Suprapubic skin (tissue), 4 donors: Measurements from ENCODE around the gene SLC2A4. TPM values are rescaled to one million over a fixed set of nuclear protein-coding genes. Genes with fewer than 3 reads are reported as not detected.
A peak's percentile ranks its signal among the peaks of the same experiment; 100 is the strongest.

Experiments
- DNase-seq, 2 donors: peaks; one replicate each; pipeline ENCODE4 v3.0.0-alpha.2; 2019; ENCODE audit warnings: low spot score in 2 of 2
- H3K27ac ChIP-seq: fragments of 200-600 bp; sonication (generic); one replicate; pipeline ENCODE4 v1.5.1; 2019
- H3K27me3 ChIP-seq: fragments of 200-600 bp; sonication (generic); one replicate; pipeline ENCODE4 v1.5.1; 2019
- H3K36me3 ChIP-seq: fragments of 200-600 bp; sonication (generic); one replicate; pipeline ENCODE4 v1.5.1; 2019
- H3K4me1 ChIP-seq: fragments of 200-600 bp; sonication (generic); one replicate; pipeline ENCODE4 v1.5.1; 2019
- H3K4me3 ChIP-seq: fragments of 200-600 bp; sonication (generic); one replicate; pipeline ENCODE4 v1.5.1; 2019; ENCODE audit warnings: mild to moderate bottlenecking
- H3K9me3 ChIP-seq: fragments of 200-600 bp; sonication (generic); one replicate; pipeline ENCODE4 v1.5.1; 2019
- CTCF ChIP-seq, 2 donors: fragments of 200-600 bp in 1 of 2; fragments of 450-650 bp in 1 of 2; sonication (generic) in 1 of 2; IDR thresholded peaks; one replicate each; pipeline ENCODE4 v1.5.1; 2016 to 2019; ENCODE audit warnings: antibody characterized with exemption in 2 of 2, mild to moderate bottlenecking in 1 of 2, moderate library complexity in 1 of 2
- EP300 ChIP-seq: sonication (generic); formaldehyde crosslinking; IDR thresholded peaks from one replicate; pipeline ENCODE4 v1.6.1; 2017; ENCODE audit warnings: antibody characterized with exemption
- POLR2A ChIP-seq, 2 donors: fragments of 450-650 bp; IDR thresholded peaks; one replicate each; pipeline ENCODE4 v1.6.1; 2017; ENCODE audit warnings: antibody characterized with exemption in 2 of 2, mild to moderate bottlenecking in 2 of 2, moderate library complexity in 2 of 2
- POLR2AphosphoS5 ChIP-seq, 3 donors: sonication (generic); formaldehyde crosslinking; IDR thresholded peaks; one replicate each; pipeline ENCODE4 v1.6.1; 2017; ENCODE audit warnings: antibody characterized with exemption in 3 of 3
- WGBS: methylation state at CpG from one replicate; pipeline ENCODE4 v1.1.5; 2018; 5-methylcytosine and 5-hydroxymethylcytosine counted together
- total RNA-seq, 4 donors: library from RNA; depleted of rRNA; stranded (reverse); fragments of >200 nt; gene quantifications; one replicate each; pipeline ENCODE4 v1.1.0, GENCODE V29; 2016

SLC2A4 gene
- total RNA-seq, 4 donors from 2014 or later, result 2.4 to 19.4 (median 10.8) TPM

DNA sequence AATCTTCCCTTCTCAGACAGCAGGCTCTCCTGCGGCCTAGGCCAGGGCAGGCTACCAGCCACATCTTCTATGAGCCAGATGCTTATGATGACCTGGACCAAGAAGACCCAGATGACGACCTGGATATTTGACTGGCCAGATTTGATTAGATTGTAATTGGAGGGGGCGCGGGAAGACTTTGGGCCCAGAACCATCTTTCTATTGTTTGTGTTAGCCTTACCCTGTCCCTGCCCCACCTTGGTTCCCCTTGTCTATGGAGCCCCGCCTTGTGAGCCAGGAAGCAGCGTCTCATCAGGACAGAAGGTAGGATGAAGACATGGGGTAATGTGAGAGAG lies 22.0 kb upstream of the SLC2A4 start:
- WGBS, result 92% methylated on average over 6 of the region's 6 CpGs
- Histone ChIP-seq H3K27ac (no peak overlapping the region), H3K4me3 (no peak overlapping the region), H3K27me3 (peaks cover 35% of the 10 kb centered on the region), H3K9me3 (no peaks in the 10 kb centered on the region), H3K4me1 (peaks cover 47% of the 10 kb centered on the region), H3K36me3 (peaks cover 47% of the 10 kb centered on the region)
- DNase-seq, result no peak
- TF ChIP-seq CTCF (IDR thresholded peaks at IDR 0.05) (no peak), POLR2A (IDR thresholded peaks at IDR 0.05) (no peak), POLR2AphosphoS5 (IDR thresholded peaks at IDR 0.05) (no peak), EP300 (no peak)

DNA sequence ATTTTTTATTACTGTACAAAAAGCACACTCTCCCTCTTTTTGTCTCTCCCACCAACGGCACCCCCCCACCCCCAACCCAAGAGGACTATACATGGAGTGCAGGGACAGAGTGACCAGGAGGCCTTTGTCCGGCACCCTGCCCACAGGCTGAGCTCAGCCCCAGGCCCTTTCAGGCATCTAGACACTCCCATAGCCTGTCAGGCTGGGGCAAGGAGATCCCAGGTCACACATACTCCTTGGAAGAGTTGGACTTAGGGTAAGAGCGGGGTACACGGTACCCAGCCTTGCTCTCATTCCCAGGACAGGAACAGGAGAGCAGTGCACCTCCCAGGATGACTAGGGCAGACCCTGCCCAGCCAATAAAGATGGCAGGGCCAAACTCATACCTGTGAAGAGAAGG lies 21.4 kb upstream of the SLC2A4 start:
- peaks cover 41% of the 10 kb centered on the region for H3K36me3 ChIP-seq
- TF ChIP-seq POLR2A (IDR thresholded peaks at IDR 0.05) (no peak), POLR2AphosphoS5 (IDR thresholded peaks at IDR 0.05) (no peak), CTCF (IDR thresholded peaks at IDR 0.05) (no peak), EP300 (no peak)
- no peak for DNase-seq
- peaks cover 47% of the 10 kb centered on the region for H3K4me1 ChIP-seq
- H3K27ac ChIP-seq, result no peak overlapping the region
- peak overlapping the region; percentile 52 for H3K4me3 ChIP-seq
- 50% methylated on average over 1 of the region's 4 CpGs for WGBS
- no peaks in the 10 kb centered on the region for H3K9me3 ChIP-seq
- peaks cover 35% of the 10 kb centered on the region for H3K27me3 ChIP-seq

DNA sequence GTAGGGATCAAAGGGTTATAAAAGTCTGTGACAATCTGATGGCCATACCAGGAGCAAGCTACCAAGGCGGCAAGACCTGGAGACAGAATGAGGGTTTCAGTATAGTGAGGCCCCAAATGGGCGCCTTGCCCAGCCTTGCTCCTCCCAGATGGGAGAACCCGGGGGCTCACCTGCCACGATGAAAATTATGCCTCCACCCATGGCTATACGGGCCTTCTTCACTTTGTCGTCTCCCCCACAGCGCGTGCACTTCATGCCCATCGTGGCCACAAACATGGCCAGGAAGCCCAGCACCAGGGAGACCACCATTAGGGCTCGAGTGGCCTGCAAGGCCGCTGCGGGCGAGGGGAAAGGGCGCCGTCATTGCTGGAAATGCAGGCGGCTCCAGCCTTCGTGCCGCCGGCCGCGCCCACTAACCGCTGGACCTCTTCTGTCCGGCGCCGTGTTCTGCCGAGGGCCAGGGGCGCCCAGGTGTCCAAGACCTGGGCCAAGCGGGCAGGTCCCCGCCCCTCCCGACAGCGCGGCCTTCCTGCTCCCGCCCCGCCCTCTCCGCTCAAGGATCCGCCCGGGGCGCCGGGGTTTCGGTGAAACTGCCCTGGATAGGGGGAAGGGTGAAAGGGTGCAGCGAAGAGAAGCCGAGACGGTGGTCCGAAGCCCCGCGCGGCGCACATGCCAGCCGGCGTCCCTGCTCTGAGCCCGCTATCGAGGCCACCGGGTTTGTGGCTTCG lies 20.7 kb upstream of the SLC2A4 start:
- WGBS, result 9% methylated on average over 20 of the region's 54 CpGs
- peaks cover 35% of the 10 kb centered on the region for H3K27me3 ChIP-seq
- H3K27ac ChIP-seq, result peak overlapping the region; percentile 59
- H3K4me3 ChIP-seq, result peak overlapping the region; percentile 52
- DNase-seq, result no peak
- TF ChIP-seq CTCF (IDR thresholded peaks at IDR 0.05), result no peak
- TF ChIP-seq POLR2A (IDR thresholded peaks at IDR 0.05), result no peak
- no peak for TF ChIP-seq POLR2AphosphoS5 (IDR thresholded peaks at IDR 0.05)
- peaks cover 35% of the 10 kb centered on the region for H3K36me3 ChIP-seq
- H3K4me1 ChIP-seq, result peaks cover 47% of the 10 kb centered on the region
- H3K9me3 ChIP-seq, result no peaks in the 10 kb centered on the region

- peak overlapping the region; percentile 52 for H3K4me3 ChIP-seq
- H3K36me3 ChIP-seq, result peaks cover 29% of the 10 kb centered on the region
- peaks cover 47% of the 10 kb centered on the region for H3K4me1 ChIP-seq
- 30% methylated on average over 11 of the region's 71 CpGs for WGBS
- H3K27me3 ChIP-seq, result peaks cover 35% of the 10 kb centered on the region
- no peaks in the 10 kb centered on the region for H3K9me3 ChIP-seq
- no peak for TF ChIP-seq CTCF (IDR thresholded peaks at IDR 0.05)
- peak overlapping the region; percentile 59 for H3K27ac ChIP-seq
- no peak for DNase-seq
Observed at GRCh38 chr17:7261379-7262191, 19.9 kb upstream of the SLC2A4 start.

- peak within 1 kb of the TSS; percentile 60 for H3K27ac ChIP-seq
- peaks cover 37% of the 10 kb centered on the region for H3K27me3 ChIP-seq
- peaks cover 47% of the 10 kb centered on the region for H3K4me1 ChIP-seq
- peak within 1 kb of the TSS; percentile 52 for H3K4me3 ChIP-seq
- peaks cover 21% of the 10 kb centered on the region for H3K36me3 ChIP-seq
- TF ChIP-seq POLR2AphosphoS5 (IDR thresholded peaks at IDR 0.05) (no peak), POLR2A (IDR thresholded peaks at IDR 0.05) (peak in 1 of 2 donors; percentile 15)
- DNase-seq, result no peak
- 8% methylated on average over 44 of the region's 64 CpGs for WGBS
- no peaks in the 10 kb centered on the region for H3K9me3 ChIP-seq
Observed at GRCh38 chr17:7262192-7262934, 19.2 kb upstream of the SLC2A4 start, which contains the start of gene CLDN7. CLDN7 (minus strand) TSS chr17:7262478; CDS start chr17:7262043, 435 bp downstream.
